ENCODE measurements around the gene UFSP2. TPM values are rescaled to one million over a fixed set of nuclear protein-coding genes. Genes with fewer than 3 reads are reported as not detected.

UFSP2 gene
- 8.6 TPM for total RNA-seq

GRCh38 chr4:185425647-185426352, at the start of gene UFSP2:
Gene UFSP2 (minus strand): TSS chr4:185425964. CDS start chr4:185425868, 96 bp downstream.
- no peaks in the 10 kb centered on the region for H3K9me3 ChIP-seq
- H3K27me3 ChIP-seq, result no peaks in the 10 kb centered on the region
- H3K36me3 ChIP-seq, result no peaks in the 10 kb centered on the region
- peak; percentile 69 to 95 for DNase-seq (ENCODE audit: low spot score in 2 of 2)
- intact Hi-C loops (cut with DNase I), result loop anchor here (1.0 to 10.0 kb wide), 5 partner anchors 29 to 1023 kb away; partner anchors contain the start of genes ANKRD37, CCDC110, CFAP97 and SNX25
- H3K4me1 ChIP-seq, result peaks cover 0 to 15% of the 10 kb centered on the region in 2 donors
- peak within 1 kb of the TSS; percentile 66 to 80 for H3K4me3 ChIP-seq
- H3K27ac ChIP-seq, result peak within 1 kb of the TSS; percentile 88 to 96
- TF ChIP-seq CTCF (IDR thresholded peaks at IDR 0.05), result no peak

GRCh38 chr4:185473247-185473646, 47.5 kb upstream of the UFSP2 start:
- DNase-seq (ENCODE audit: low spot score in 2 of 2), result no peak
- no peaks in the 10 kb centered on the region for H3K36me3 ChIP-seq
- intact Hi-C loops (cut with DNase I), result loop anchor here (5.0 kb wide), 2 partner anchors 39 to 554 kb away; no protein-coding TSS in a partner anchor
- no peaks in the 10 kb centered on the region for H3K27me3 ChIP-seq
- H3K27ac ChIP-seq, result no peak overlapping the region
- no peak overlapping the region for H3K4me3 ChIP-seq
- H3K4me1 ChIP-seq, result peaks cover 0 to 2% of the 10 kb centered on the region in 2 donors
- TF ChIP-seq CTCF (IDR thresholded peaks at IDR 0.05), result no peak
- H3K9me3 ChIP-seq, result no peaks in the 10 kb centered on the region

- no peaks in the 10 kb centered on the region for H3K9me3 ChIP-seq
- H3K27me3 ChIP-seq, result no peaks in the 10 kb centered on the region
- no peaks in the 10 kb centered on the region for H3K36me3 ChIP-seq
- peaks cover 0 to 2% of the 10 kb centered on the region in 2 donors for H3K4me1 ChIP-seq
- H3K27ac ChIP-seq, result peak overlapping the region in 1 of 2 donors; percentile 68
- no peak for DNase-seq (ENCODE audit: low spot score in 2 of 2)
- intact Hi-C loops (cut with DNase I), result loop anchor here (5.0 kb wide), 2 partner anchors 40 to 555 kb away; no protein-coding TSS in a partner anchor
- H3K4me3 ChIP-seq, result peak overlapping the region; percentile 66 to 97
- TF ChIP-seq CTCF (IDR thresholded peaks at IDR 0.05), result no peak
These were observed 46.4 kb upstream of the UFSP2 start for GRCh38 chr4:185472103-185472542.

- Histone ChIP-seq H3K36me3 (no peaks in the 10 kb centered on the region), H3K27me3 (no peaks in the 10 kb centered on the region), H3K27ac (peak within 1 kb of the TSS; percentile 68 to 74), H3K4me1 (peaks cover 0 to 2% of the 10 kb centered on the region in 2 donors), H3K4me3 (peak within 1 kb of the TSS; percentile 80 to 97), H3K9me3 (no peaks in the 10 kb centered on the region)
- DNase-seq (ENCODE audit: low spot score in 2 of 2), result peak; percentile 18 to 96
- intact Hi-C loops (cut with DNase I), result loop anchor here (1.0 to 5.0 kb wide), 8 partner anchors 41 to 556 kb away; partner anchors contain the start of genes ANKRD37, PDLIM3 and UFSP2
- peak; percentile 48 to 75 (median 65) for TF ChIP-seq CTCF (IDR thresholded peaks at IDR 0.05)
These were observed 45.7 kb upstream of the UFSP2 start, which contains the start of gene CCDC110 for GRCh38 chr4:185471235-185472102. Gene CCDC110 (minus strand): TSS chr4:185471733. CDS start chr4:185471683, 50 bp downstream.

GRCh38 chr4:185470501-185471195, 44.9 kb upstream of the UFSP2 start:
- Histone ChIP-seq H3K9me3 (no peaks in the 10 kb centered on the region), H3K4me3 (peak overlapping the region; percentile 67 to 80), H3K27ac (peak overlapping the region; percentile 54 to 61), H3K4me1 (peaks cover 0 to 2% of the 10 kb centered on the region in 2 donors), H3K27me3 (no peaks in the 10 kb centered on the region), H3K36me3 (no peaks in the 10 kb centered on the region)
- no peak for TF ChIP-seq CTCF (IDR thresholded peaks at IDR 0.05)
- intact Hi-C loops (cut with DNase I), result loop anchor here (1.0 to 5.0 kb wide), 8 partner anchors 42 to 557 kb away; partner anchors contain the start of genes ANKRD37, PDLIM3 and UFSP2
- DNase-seq (ENCODE audit: low spot score in 2 of 2), result peak; percentile 29 to 86
